HEK293 (cell line): ENCODE measurements around the gene IGSF9.

Source experiments
- CTCF ChIA-PET: fragments of 350-600 bp; formaldehyde crosslinking; extraction: SDS; loops from one replicate; lab custom pipeline; 2021; ENCODE audit warnings: antibody characterized with exemption; lab: Yijun Ruan, JAX
- POLR2A ChIA-PET: fragments of 300-600 bp; formaldehyde crosslinking; extraction: SDS; loops from one replicate; lab custom pipeline; 2020; ENCODE audit warnings: antibody characterized with exemption, inconsistent platforms; lab: Yijun Ruan, JAX
- H3K27ac ChIP-seq: fragments of 200-500 bp; sonication (Bioruptor generic); 2 replicates; pipeline ENCODE4 v1.5.1; 2014; ENCODE audit warnings: low read depth, low read length, control low read depth, inconsistent platforms; ENCODE audit errors: extremely low read depth
- H3K36me3 ChIP-seq, 2 experiments: fragments of 200-500 bp in 1 of 2; sonication (Bioruptor generic) in 1 of 2; 1 replicate in 1 of 2; 2 replicates in 1 of 2; pipeline ENCODE4 v1.5.1; 2014 to 2017; ENCODE audit warnings: inconsistent platforms in 2 of 2, low read length in 2 of 2; ENCODE audit not compliant: control insufficient read depth in 2 of 2, insufficient read depth in 1 of 2
- H3K4me1 ChIP-seq: fragments of 200-500 bp; sonication (Bioruptor generic); 2 replicates; pipeline ENCODE4 v1.5.1; 2014; ENCODE audit warnings: mild to moderate bottlenecking, low read length, inconsistent platforms; ENCODE audit not compliant: control insufficient read depth, insufficient read depth
- H3K4me3 ChIP-seq: 2 replicates; pipeline ENCODE4 v1.5.1; 2011; ENCODE audit warnings: low read depth, mild to moderate bottlenecking, control low read depth, low read length, moderate library complexity
- H3K9me3 ChIP-seq: fragments of 200-500 bp; sonication (Bioruptor generic); 2 replicates; pipeline ENCODE4 v1.5.1; 2014; ENCODE audit warnings: low read depth, low read length, inconsistent platforms; ENCODE audit not compliant: control insufficient read depth, insufficient read depth
- GLI2 ChIP-seq: fragments of 450-650 bp; formaldehyde crosslinking; IDR thresholded peaks from 2 replicates; pipeline ENCODE4; 2017; ENCODE audit warnings: missing biosample characterization, missing genetic modification characterization, low read depth, borderline replicate concordance
- KLF1 ChIP-seq: fragments of 450-650 bp; formaldehyde crosslinking; IDR thresholded peaks from 2 replicates; pipeline ENCODE4 v1.5.1; 2016; ENCODE audit warnings: missing biosample characterization, missing genetic modification characterization
- PRDM1 ChIP-seq: fragments of 450-650 bp; formaldehyde crosslinking; IDR thresholded peaks from 2 replicates; pipeline ENCODE4; 2016; ENCODE audit warnings: missing biosample characterization, missing genetic modification characterization
- ZBTB49 ChIP-seq: fragments of 450-650 bp; formaldehyde crosslinking; IDR thresholded peaks from 2 replicates; pipeline ENCODE4 v1.5.1; 2016; ENCODE audit warnings: missing biosample characterization, missing genetic modification characterization, low read depth
- ZBTB7A ChIP-seq: fragments of 450-650 bp; formaldehyde crosslinking; IDR thresholded peaks from 2 replicates; pipeline ENCODE4 v1.5.1; 2016; ENCODE audit warnings: low read depth, missing biosample characterization, missing genetic modification characterization
- ZNF132 ChIP-seq: fragments of 450-650 bp; formaldehyde crosslinking; IDR thresholded peaks from 2 replicates; pipeline ENCODE4 v1.5.1; 2017; ENCODE audit warnings: missing biosample characterization, missing genetic modification characterization, borderline replicate concordance
- ZNF140 ChIP-seq: fragments of 450-650 bp; formaldehyde crosslinking; IDR thresholded peaks from 2 replicates; pipeline ENCODE4 v1.5.1; 2016; ENCODE audit warnings: missing biosample characterization, missing genetic modification characterization
- ZNF16 ChIP-seq: fragments of 450-650 bp; formaldehyde crosslinking; IDR thresholded peaks from 2 replicates; pipeline ENCODE4 v1.5.1; 2016; ENCODE audit warnings: low read depth, missing biosample characterization, missing genetic modification characterization
- ZNF24 ChIP-seq: fragments of 450-650 bp; formaldehyde crosslinking; IDR thresholded peaks from 2 replicates; pipeline ENCODE4 v1.5.1; 2016; ENCODE audit warnings: missing biosample characterization, missing genetic modification characterization
- ZNF266 ChIP-seq: fragments of 450-650 bp; formaldehyde crosslinking; IDR thresholded peaks from 2 replicates; pipeline ENCODE4 v1.5.1; 2016; ENCODE audit warnings: missing biosample characterization, missing genetic modification characterization, low read depth
- ZNF350 ChIP-seq: fragments of 450-650 bp; formaldehyde crosslinking; IDR thresholded peaks from 2 replicates; pipeline ENCODE4 v1.5.0; 2017; ENCODE audit warnings: missing biosample characterization, mild to moderate bottlenecking, missing genetic modification characterization
- ZNF426 ChIP-seq: fragments of 450-650 bp; formaldehyde crosslinking; IDR thresholded peaks from 2 replicates; pipeline ENCODE4 v1.5.1; 2017; ENCODE audit warnings: missing biosample characterization, missing genetic modification characterization, mild to moderate bottlenecking, inconsistent platforms, moderate library complexity
- ZNF473 ChIP-seq: fragments of 450-650 bp; formaldehyde crosslinking; IDR thresholded peaks from 2 replicates; pipeline ENCODE4 v1.5.1; 2017; ENCODE audit warnings: missing biosample characterization, missing genetic modification characterization
- ZNF548 ChIP-seq: fragments of 450-650 bp; formaldehyde crosslinking; IDR thresholded peaks from 2 replicates; pipeline ENCODE4 v1.5.1; 2016; ENCODE audit warnings: missing biosample characterization, missing genetic modification characterization
- ZNF560 ChIP-seq: fragments of 450-650 bp; formaldehyde crosslinking; IDR thresholded peaks from 2 replicates; pipeline ENCODE4 v1.5.1; 2017; ENCODE audit warnings: missing biosample characterization, missing genetic modification characterization, borderline replicate concordance
- ZNF707 ChIP-seq: fragments of 450-650 bp; formaldehyde crosslinking; IDR thresholded peaks from 2 replicates; pipeline ENCODE4 v1.5.1; 2016; ENCODE audit warnings: missing biosample characterization, missing genetic modification characterization

Gene IGSF9

GRCh38 chr1:159964144-159964543, 18.7 kb upstream of the IGSF9 start:
- Histone ChIP-seq H3K27ac (no peak overlapping the region), H3K36me3 (no peaks in the 10 kb centered on the region), H3K9me3 (no peaks in the 10 kb centered on the region), H3K4me3 (no peak overlapping the region), H3K4me1 (no peaks in the 10 kb centered on the region)
- ChIA-PET POLR2A (no interaction called here), CTCF (interaction anchor here (0.8 to 2.0 kb wide), 3 partner anchors 18 to 151 kb away, joined by 3 to 8 read pairs (median 4); no protein-coding TSS in a partner anchor)
- TF ChIP-seq ZNF707: no peak
- no peak for TF ChIP-seq ZNF16
- TF ChIP-seq ZNF426: no peak
- TF ChIP-seq ZNF548 (tag by site-specific recombination): no peak
- TF ChIP-seq ZNF266 (tag by site-specific recombination): no peak
- no peak for TF ChIP-seq ZNF560 (tag by site-specific recombination)
- TF ChIP-seq ZNF473 (tag by site-specific recombination): no peak
- no peak for TF ChIP-seq GLI2 (tag by site-specific recombination)
- TF ChIP-seq ZBTB7A (tag by site-specific recombination): no peak
- TF ChIP-seq ZNF132: no peak
- no peak for TF ChIP-seq ZNF350

- no peak overlapping the region for H3K27ac ChIP-seq
- H3K36me3 ChIP-seq: no peaks in the 10 kb centered on the region
- no peak for TF ChIP-seq ZNF24 (tag by site-specific recombination)
- ChIA-PET POLR2A (no interaction called here), CTCF (interaction anchor here (0.6 to 1.1 kb wide), 2 partner anchors 21 to 1391 kb away, joined by 3 to 4 read pairs; no protein-coding TSS in a partner anchor)
- H3K9me3 ChIP-seq: no peaks in the 10 kb centered on the region
- no peak overlapping the region for H3K4me3 ChIP-seq
- no peaks in the 10 kb centered on the region for H3K4me1 ChIP-seq
Observed at GRCh38 chr1:159962176-159962575, 16.8 kb upstream of the IGSF9 start.

- Histone ChIP-seq H3K27ac (no peak overlapping the region), H3K4me1 (no peaks in the 10 kb centered on the region), H3K9me3 (no peaks in the 10 kb centered on the region), H3K36me3 (no peaks in the 10 kb centered on the region), H3K4me3 (no peak overlapping the region)
- TF ChIP-seq ZNF140 (no peak), KLF1 (tag by site-specific recombination) (0 out of 2 replicates have a peak, but pooled peaks have one; percentile 39)
- CTCF ChIA-PET: interaction anchor here (0.6 to 1.1 kb wide), 2 partner anchors 21 to 1390 kb away, joined by 3 to 4 read pairs; no protein-coding TSS in a partner anchor
- POLR2A ChIA-PET: no interaction called here
Observed at GRCh38 chr1:159961636-159962035, 16.2 kb upstream of the IGSF9 start.

GRCh38 chr1:159960721-159961381, 15.4 kb upstream of the IGSF9 start:
- Histone ChIP-seq H3K4me1 (no peaks in the 10 kb centered on the region), H3K27ac (no peak overlapping the region), H3K36me3 (no peaks in the 10 kb centered on the region), H3K9me3 (no peaks in the 10 kb centered on the region), H3K4me3 (no peak overlapping the region)
- TF ChIP-seq ZBTB49 (no peak), KLF1 (tag by site-specific recombination) (peak; percentile 87), ZNF24 (tag by site-specific recombination) (no peak), PRDM1 (tag by site-specific recombination) (no peak)
- POLR2A ChIA-PET: no interaction called here
- CTCF ChIA-PET: interaction anchor here (1.1 kb wide), 1 partner anchor 22 kb away, joined by 4 read pairs; no protein-coding TSS in a partner anchor
